22Rv1 (cell line): ENCODE results near the gene FAM111B.

Experiments
- CTCF ChIP-seq: fragments of 450-650 bp; IDR thresholded peaks from 2 replicates; pipeline ENCODE4 v1.5.1; 2017; ENCODE audit warnings: mild to moderate bottlenecking
- ZFX ChIP-seq: fragments of 450-650 bp; IDR thresholded peaks from 2 replicates; pipeline ENCODE4 v1.6.1; 2017; ENCODE audit warnings: antibody characterized with exemption, borderline replicate concordance

DNA sequence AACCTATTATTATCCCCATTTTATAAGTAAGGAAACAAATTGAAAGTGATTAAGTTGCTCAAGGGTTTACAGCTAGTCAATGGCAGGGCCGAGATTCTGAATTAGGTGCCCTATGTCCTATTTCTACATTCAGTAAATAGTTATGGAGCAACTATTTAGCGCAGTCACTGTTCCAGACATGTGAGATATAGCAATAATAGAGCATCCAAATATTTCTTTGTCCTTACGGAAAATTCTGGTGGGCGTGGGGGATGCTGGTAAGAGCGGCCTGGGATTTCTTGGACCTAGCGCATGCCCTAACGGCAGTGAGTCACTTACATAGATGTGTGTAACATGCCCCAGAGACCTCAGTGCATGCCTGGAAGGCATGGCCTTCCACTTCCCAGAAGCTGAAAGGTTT, 69.3 kb downstream of the FAM111B start:
- TF ChIP-seq CTCF (no peak), ZFX (no peak)
